Bronchial epithelial cell (primary cell): ENCODE measurements around the gene TANC1. TPM values are rescaled to one million over a fixed set of nuclear protein-coding genes. Genes with fewer than 3 reads are reported as not detected.

Experiments used
- DNase-seq: peaks from one replicate; pipeline ENCODE4 v3.0.0-alpha.2; 2010; ENCODE audit warnings: low read depth
- FAIRE-seq: peaks from 2 replicates; lab custom pipeline; 2011; peaks lifted over from hg19 to GRCh38; lab: Jason Lieb, UNC
- H3K27me3 ChIP-seq: 2 replicates; pipeline ENCODE4 v1.5.1; 2011; ENCODE audit warnings: low read length; ENCODE audit not compliant: control insufficient read depth, insufficient read depth
- H3K36me3 ChIP-seq: 2 replicates; pipeline ENCODE4 v1.5.1; 2011; ENCODE audit warnings: low read length; ENCODE audit not compliant: control insufficient read depth, insufficient read depth
- H3K4me3 ChIP-seq: 2 replicates; pipeline ENCODE4 v1.5.1; 2011; ENCODE audit warnings: mild to moderate bottlenecking, low read depth, low read length, control low read depth
- total RNA-seq: library from RNA; depleted of rRNA; stranded (reverse); fragments of >200 nt; gene quantifications from 2 replicates; pipeline ENCODE4 v1.2.1, GENCODE V29; 2014
- TF ChIP-seq, protein P1 (sequence below): IDR thresholded peaks from 2 replicates; pipeline ENCODE4 v1.5.1; 2011; ENCODE audit warnings: mild to moderate bottlenecking, moderate library complexity, low read length, control low read depth, inconsistent platforms; ENCODE audit not compliant: insufficient read depth, severe bottlenecking

Gene TANC1
- total RNA-seq, 1 donor from 2014 or later: 29.5 TPM

DNA sequence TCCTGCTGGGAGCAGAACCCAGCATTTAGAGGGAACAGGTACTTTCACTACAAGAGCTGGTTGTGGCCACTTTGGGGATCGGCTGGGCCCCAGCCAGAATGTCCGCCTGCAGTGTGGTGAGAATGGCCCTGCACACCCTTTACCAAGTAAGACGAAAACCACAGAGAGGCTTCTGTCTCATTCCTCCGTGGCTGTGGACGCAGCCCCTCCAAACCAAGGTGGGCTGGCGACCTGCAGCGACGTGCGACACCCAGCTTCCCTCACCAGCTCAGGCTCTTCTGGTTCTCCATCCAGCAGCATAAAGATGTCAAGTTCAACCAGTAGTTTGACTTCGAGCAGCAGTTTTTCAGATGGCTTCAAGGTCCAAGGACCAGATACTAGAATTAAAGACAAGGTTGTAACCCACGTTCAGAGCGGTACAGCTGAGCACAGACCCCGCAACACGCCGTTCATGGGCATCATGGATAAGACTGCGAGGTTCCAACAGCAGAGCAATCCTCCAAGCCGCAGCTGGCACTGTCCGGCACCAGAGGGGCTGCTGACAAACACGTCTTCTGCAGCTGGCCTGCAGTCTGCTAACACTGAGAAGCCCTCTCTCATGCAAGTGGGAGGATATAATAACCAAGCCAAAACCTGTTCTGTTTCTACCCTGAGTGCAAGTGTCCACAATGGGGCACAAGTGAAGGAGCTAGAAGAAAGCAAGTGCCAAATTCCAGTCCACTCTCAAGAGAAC is 261.9 kb downstream of the TANC1 start:
- DNase-seq (no peak), FAIRE-seq (no peak)
- H3K27me3 ChIP-seq: no peaks in the 10 kb centered on the region
- no peak overlapping the region for H3K4me3 ChIP-seq
- TF ChIP-seq, protein P1, sequence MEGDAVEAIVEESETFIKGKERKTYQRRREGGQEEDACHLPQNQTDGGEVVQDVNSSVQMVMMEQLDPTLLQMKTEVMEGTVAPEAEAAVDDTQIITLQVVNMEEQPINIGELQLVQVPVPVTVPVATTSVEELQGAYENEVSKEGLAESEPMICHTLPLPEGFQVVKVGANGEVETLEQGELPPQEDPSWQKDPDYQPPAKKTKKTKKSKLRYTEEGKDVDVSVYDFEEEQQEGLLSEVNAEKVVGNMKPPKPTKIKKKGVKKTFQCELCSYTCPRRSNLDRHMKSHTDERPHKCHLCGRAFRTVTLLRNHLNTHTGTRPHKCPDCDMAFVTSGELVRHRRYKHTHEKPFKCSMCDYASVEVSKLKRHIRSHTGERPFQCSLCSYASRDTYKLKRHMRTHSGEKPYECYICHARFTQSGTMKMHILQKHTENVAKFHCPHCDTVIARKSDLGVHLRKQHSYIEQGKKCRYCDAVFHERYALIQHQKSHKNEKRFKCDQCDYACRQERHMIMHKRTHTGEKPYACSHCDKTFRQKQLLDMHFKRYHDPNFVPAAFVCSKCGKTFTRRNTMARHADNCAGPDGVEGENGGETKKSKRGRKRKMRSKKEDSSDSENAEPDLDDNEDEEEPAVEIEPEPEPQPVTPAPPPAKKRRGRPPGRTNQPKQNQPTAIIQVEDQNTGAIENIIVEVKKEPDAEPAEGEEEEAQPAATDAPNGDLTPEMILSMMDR: no peak
- peaks cover 24% of the 10 kb centered on the region for H3K36me3 ChIP-seq

DNA sequence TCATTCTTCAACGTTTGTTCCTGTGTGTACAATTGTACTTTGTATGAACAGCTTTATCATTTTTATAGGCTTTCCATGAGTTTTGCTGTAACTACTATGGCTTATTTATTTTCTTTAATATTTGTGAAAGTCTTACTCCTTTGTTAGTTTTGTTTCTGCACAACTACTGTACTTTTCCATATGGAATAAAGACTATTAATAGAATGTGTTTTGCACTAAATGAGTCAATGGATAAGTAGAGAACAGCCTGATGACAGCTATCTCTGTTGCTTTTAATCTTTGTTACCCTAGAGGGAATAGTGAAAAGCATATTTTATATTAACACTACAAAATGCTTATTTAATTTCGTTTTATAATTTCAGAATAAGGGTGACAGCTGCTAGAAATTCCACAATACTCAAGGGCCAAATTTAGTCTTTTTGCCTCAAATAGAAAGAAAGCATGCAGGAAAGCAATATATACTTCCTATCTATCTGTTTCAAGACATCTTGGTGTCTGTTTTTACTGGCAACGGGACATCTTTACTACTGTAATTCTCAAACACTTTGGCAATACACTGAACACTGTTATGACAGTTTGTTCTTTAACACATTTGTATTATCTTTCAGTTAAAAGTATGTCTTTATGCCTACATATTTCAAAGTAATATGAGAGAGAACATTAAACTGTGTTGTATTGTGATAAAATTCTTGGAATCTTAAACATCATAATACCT is 264.2 kb downstream of the TANC1 start:
- Histone ChIP-seq H3K4me3 (no peak overlapping the region), H3K27me3 (no peaks in the 10 kb centered on the region), H3K36me3 (peaks cover 18% of the 10 kb centered on the region)
- DNase-seq: no peak
- FAIRE-seq: no peak
- TF ChIP-seq, protein P1: no peak

DNA sequence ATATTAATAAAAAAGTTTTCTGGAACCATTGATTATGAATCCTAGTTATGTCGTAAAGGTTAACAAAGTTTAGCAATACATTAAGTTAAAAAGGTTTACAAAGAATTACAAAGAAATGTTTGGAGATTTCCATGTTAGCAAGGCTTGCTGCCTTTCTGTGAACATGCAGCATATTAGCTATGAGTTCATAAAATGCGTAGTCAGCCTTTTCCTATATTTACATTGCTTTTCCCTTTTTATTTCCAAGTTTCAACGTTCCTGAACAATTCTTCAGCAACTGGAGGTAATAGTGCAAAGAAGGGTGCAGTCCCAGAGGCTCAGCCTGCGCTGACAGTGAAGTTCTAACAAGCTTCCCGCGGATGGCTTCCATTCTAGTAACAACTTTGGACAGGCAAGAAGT is 266.4 kb downstream of the TANC1 start:
- no peak for FAIRE-seq
- TF ChIP-seq, protein P1: no peak
- DNase-seq: no peak
- H3K36me3 ChIP-seq: peaks cover 10% of the 10 kb centered on the region
- H3K4me3 ChIP-seq: no peak overlapping the region
- H3K27me3 ChIP-seq: no peaks in the 10 kb centered on the region

DNA sequence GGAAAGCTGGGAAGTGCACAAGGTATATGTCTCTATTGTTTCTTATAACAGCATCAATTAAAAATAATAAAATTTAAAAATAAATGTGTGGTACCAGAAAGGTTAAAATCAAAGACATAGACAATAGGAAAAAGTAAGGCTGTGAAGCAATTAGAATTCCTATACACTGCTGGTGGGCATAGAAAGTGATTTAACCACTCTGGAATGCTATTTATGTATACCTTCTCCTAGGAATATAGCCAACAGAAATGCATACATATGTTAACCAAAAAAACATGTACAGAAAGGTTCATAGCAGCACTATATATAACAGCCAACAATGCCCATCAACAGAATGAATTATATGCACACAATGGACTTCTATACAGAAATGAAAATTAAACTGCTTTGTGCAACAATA is 275.1 kb downstream of the TANC1 start:
- H3K4me3 ChIP-seq: no peak overlapping the region
- FAIRE-seq (no peak), DNase-seq (peak; percentile 36)
- H3K27me3 ChIP-seq: no peaks in the 10 kb centered on the region
- H3K36me3 ChIP-seq: peaks cover 4% of the 10 kb centered on the region
- TF ChIP-seq, protein P1: no peak

DNA sequence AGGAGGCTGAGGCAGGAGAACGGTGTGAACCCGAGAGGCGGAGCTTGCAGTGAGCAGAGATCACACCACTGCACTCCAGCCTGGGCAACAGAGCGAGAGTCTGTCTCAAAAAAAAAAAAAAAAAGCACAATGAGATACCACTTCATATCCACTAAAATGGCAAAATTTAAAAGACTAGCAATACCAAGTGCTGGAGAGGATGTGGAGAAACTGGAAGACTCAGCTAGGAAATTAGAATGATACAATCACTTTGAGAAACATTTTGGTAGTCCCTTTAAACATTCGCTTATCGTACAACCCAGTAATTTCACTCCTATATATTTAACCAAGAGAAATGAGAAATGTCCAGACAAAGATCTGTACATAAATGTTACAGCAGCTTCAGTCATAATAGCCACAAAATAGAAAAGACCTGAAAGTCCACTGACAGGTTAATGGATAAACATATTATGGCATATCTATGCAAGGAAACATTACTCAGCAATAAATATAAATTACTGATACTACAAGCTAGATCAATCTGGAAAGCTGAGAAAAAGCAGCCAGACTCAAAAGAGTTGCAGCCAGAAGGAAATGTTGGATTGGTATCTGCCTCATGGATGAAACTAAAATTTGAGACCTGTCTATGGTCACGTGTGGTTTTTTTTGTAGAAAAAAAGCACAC is 278.0 kb downstream of the TANC1 start:
- no peak for FAIRE-seq
- TF ChIP-seq, protein P1: no peak
- Histone ChIP-seq H3K4me3 (no peak overlapping the region), H3K36me3 (no peaks in the 10 kb centered on the region), H3K27me3 (no peaks in the 10 kb centered on the region)
- DNase-seq: no peak
